Measurements from ENCODE around the gene PIK3R2.

DNA sequence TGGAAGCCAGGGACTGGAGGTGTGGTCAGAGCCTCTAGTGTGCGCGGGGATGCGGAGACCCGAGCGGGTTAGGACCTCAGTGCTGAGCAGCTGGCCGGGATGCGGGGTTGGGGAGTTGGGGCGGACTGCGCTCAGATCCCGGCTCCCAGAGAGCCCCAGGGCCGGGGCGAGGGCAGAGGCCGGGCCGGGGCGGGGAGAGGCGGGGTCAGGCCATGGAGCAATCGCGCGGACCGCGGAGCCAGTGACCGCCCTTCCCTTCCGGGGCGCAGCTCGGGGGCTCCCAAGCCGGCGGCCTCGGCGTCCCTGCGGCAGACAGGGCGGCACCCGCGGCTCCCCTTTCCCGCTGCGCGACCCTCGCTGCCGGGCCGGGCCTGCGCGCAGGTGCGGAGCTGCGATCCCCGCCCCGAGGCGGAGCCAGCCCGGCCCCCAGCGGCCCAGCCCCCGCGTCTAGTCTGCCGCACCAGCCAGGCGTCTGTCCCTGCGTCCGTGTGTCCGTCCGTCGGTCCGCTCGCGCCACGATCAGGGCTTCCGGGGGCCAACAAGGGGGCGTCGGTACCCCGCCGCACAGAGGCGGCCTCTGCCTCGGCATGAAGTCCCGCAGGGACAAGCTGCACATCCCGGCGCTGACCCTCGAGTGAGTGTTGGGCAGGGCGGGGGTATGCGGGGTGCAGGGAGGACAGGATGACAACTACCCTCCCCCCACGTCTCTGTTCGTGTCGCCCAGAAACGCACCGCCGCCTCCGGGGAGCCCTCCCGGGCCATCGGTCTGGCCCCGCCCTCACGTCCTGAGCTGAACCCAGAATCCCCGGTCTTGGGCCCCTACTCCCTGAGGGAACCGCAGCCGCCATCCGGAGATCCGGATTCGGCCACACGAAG is 43.0 kb upstream of the PIK3R2 start:
- TF ChIP-seq TAF1 (conservative IDR thresholded peaks at IDR 0.05): no peak
- TF ChIP-seq, protein P1, sequence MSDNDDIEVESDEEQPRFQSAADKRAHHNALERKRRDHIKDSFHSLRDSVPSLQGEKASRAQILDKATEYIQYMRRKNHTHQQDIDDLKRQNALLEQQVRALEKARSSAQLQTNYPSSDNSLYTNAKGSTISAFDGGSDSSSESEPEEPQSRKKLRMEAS (IDR thresholded peaks at IDR 0.05): no peak
- TF ChIP-seq, protein P2, sequence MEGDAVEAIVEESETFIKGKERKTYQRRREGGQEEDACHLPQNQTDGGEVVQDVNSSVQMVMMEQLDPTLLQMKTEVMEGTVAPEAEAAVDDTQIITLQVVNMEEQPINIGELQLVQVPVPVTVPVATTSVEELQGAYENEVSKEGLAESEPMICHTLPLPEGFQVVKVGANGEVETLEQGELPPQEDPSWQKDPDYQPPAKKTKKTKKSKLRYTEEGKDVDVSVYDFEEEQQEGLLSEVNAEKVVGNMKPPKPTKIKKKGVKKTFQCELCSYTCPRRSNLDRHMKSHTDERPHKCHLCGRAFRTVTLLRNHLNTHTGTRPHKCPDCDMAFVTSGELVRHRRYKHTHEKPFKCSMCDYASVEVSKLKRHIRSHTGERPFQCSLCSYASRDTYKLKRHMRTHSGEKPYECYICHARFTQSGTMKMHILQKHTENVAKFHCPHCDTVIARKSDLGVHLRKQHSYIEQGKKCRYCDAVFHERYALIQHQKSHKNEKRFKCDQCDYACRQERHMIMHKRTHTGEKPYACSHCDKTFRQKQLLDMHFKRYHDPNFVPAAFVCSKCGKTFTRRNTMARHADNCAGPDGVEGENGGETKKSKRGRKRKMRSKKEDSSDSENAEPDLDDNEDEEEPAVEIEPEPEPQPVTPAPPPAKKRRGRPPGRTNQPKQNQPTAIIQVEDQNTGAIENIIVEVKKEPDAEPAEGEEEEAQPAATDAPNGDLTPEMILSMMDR (IDR thresholded peaks at IDR 0.05; ENCODE audit: low read depth, low read length, missing input control): no peak
- no peak for TF ChIP-seq SP1 (IDR thresholded peaks at IDR 0.05)
- TF ChIP-seq, protein P3, sequence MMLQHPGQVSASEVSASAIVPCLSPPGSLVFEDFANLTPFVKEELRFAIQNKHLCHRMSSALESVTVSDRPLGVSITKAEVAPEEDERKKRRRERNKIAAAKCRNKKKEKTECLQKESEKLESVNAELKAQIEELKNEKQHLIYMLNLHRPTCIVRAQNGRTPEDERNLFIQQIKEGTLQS (IDR thresholded peaks at IDR 0.05): no peak
- no peak for TF ChIP-seq EGR1 (IDR thresholded peaks at IDR 0.05; ENCODE audit: low read depth in 2 of 2)
- TF ChIP-seq, protein P4, sequence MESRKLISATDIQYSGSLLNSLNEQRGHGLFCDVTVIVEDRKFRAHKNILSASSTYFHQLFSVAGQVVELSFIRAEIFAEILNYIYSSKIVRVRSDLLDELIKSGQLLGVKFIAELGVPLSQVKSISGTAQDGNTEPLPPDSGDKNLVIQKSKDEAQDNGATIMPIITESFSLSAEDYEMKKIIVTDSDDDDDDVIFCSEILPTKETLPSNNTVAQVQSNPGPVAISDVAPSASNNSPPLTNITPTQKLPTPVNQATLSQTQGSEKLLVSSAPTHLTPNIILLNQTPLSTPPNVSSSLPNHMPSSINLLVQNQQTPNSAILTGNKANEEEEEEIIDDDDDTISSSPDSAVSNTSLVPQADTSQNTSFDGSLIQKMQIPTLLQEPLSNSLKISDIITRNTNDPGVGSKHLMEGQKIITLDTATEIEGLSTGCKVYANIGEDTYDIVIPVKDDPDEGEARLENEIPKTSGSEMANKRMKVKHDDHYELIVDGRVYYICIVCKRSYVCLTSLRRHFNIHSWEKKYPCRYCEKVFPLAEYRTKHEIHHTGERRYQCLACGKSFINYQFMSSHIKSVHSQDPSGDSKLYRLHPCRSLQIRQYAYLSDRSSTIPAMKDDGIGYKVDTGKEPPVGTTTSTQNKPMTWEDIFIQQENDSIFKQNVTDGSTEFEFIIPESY (IDR thresholded peaks at IDR 0.05): no peak
- TF ChIP-seq FOXA1 (IDR thresholded peaks at IDR 0.05): no peak
- peak in 1 of 2 donors; percentile 50 for TF ChIP-seq GABPA (IDR thresholded peaks at IDR 0.05 in 1 of 2, conservative IDR thresholded peaks at IDR 0.05 in 1 of 2)
- TF ChIP-seq, protein P5, sequence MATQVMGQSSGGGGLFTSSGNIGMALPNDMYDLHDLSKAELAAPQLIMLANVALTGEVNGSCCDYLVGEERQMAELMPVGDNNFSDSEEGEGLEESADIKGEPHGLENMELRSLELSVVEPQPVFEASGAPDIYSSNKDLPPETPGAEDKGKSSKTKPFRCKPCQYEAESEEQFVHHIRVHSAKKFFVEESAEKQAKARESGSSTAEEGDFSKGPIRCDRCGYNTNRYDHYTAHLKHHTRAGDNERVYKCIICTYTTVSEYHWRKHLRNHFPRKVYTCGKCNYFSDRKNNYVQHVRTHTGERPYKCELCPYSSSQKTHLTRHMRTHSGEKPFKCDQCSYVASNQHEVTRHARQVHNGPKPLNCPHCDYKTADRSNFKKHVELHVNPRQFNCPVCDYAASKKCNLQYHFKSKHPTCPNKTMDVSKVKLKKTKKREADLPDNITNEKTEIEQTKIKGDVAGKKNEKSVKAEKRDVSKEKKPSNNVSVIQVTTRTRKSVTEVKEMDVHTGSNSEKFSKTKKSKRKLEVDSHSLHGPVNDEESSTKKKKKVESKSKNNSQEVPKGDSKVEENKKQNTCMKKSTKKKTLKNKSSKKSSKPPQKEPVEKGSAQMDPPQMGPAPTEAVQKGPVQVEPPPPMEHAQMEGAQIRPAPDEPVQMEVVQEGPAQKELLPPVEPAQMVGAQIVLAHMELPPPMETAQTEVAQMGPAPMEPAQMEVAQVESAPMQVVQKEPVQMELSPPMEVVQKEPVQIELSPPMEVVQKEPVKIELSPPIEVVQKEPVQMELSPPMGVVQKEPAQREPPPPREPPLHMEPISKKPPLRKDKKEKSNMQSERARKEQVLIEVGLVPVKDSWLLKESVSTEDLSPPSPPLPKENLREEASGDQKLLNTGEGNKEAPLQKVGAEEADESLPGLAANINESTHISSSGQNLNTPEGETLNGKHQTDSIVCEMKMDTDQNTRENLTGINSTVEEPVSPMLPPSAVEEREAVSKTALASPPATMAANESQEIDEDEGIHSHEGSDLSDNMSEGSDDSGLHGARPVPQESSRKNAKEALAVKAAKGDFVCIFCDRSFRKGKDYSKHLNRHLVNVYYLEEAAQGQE (IDR thresholded peaks at IDR 0.05): no peak
- peak; percentile 5 to 33 for TF ChIP-seq RXRA (IDR thresholded peaks at IDR 0.05)
